WTC11 (cell line): Measurements from ENCODE around the gene ERCC5. TPM values are rescaled to one million over a fixed set of nuclear protein-coding genes. Genes with fewer than 3 reads are reported as not detected.

Experiments
- ATAC-seq: fragments of 200-7000 bp; cut with Tn5 transposase; 2 replicates; pipeline ENCODE4 v1.10.0; 2021; ENCODE audit warnings: mild to moderate bottlenecking, moderate library complexity
- CTCF ChIA-PET: fragments of 300-600 bp; sonication (Branson Sonifier 250); formaldehyde crosslinking; loops from one replicate; lab custom pipeline; 2021; ENCODE audit warnings: antibody characterized with exemption; lab: Charles Lee
- POLR2A ChIA-PET: fragments of 350-600 bp; sonication (Branson Sonifier 250); formaldehyde crosslinking; loops from one replicate; lab custom pipeline; 2021; ENCODE audit warnings: antibody characterized with exemption; lab: Charles Lee
- DNase-seq: peaks from one replicate; pipeline ENCODE4 v3.0.0; 2021; ENCODE audit warnings: low spot score
- H3K27ac Mint-ChIP-seq: 2 replicates; pipeline ENCODE4 v1.8.0; 2021; ENCODE audit warnings: mixed read lengths
- H3K27me3 Mint-ChIP-seq: 2 replicates; pipeline ENCODE4 v1.8.0; 2021; ENCODE audit warnings: low read depth, mild to moderate bottlenecking, moderate library complexity, mixed read lengths
- H3K36me3 Mint-ChIP-seq: 2 replicates; pipeline ENCODE4 v1.8.0; 2021; ENCODE audit warnings: mixed read lengths
- H3K4me1 Mint-ChIP-seq: 2 replicates; pipeline ENCODE4 v1.8.0; 2022; ENCODE audit warnings: mixed read lengths
- H3K4me3 Mint-ChIP-seq: 2 replicates; pipeline ENCODE4 v1.8.0; 2021; ENCODE audit warnings: mild to moderate bottlenecking, moderate library complexity, mixed read lengths
- H3K9me3 Mint-ChIP-seq: 2 replicates; pipeline ENCODE4 v1.8.0; 2021; ENCODE audit warnings: mixed read lengths
- E2F4 ChIP-seq: sonication (generic); formaldehyde crosslinking; IDR thresholded peaks from 2 replicates; pipeline ENCODE4 v1.8.1; 2022; ENCODE audit warnings: low read depth, mild to moderate bottlenecking, moderate library complexity, missing genetic modification reagents, borderline replicate concordance
- E2F5 ChIP-seq: sonication (generic); formaldehyde crosslinking; IDR thresholded peaks from 2 replicates; pipeline ENCODE4 v1.8.1; 2022; ENCODE audit warnings: mild to moderate bottlenecking, moderate library complexity, missing genetic modification reagents
- GABPB1 ChIP-seq: sonication (generic); formaldehyde crosslinking; IDR thresholded peaks from 2 replicates; pipeline ENCODE4 v1.8.1; 2023; ENCODE audit warnings: mild to moderate bottlenecking, missing genetic modification reagents
- JUN ChIP-seq: sonication (generic); formaldehyde crosslinking; IDR thresholded peaks from 2 replicates; pipeline ENCODE4 v1.8.0; 2023; ENCODE audit warnings: mild to moderate bottlenecking, missing genetic modification reagents
- KAT7 ChIP-seq: sonication (generic); formaldehyde crosslinking; IDR thresholded peaks from 2 replicates; pipeline ENCODE4 v1.8.1; 2023; ENCODE audit warnings: missing genetic modification reagents, mild to moderate bottlenecking, borderline replicate concordance
- MXD4 ChIP-seq: fragments of 250-450 bp; sonication (Bioruptor Pico); IDR thresholded peaks from 2 replicates; pipeline ENCODE4 v1.8.0; 2021; ENCODE audit warnings: mild to moderate bottlenecking, moderate library complexity, borderline replicate concordance
- NR1H2 ChIP-seq: sonication (generic); formaldehyde crosslinking; IDR thresholded peaks from 2 replicates; pipeline ENCODE4 v1.9.0; 2021; ENCODE audit warnings: mild to moderate bottlenecking, moderate library complexity, missing genetic modification reagents
- NR2C2 ChIP-seq: sonication (generic); formaldehyde crosslinking; IDR thresholded peaks from 2 replicates; pipeline ENCODE4 v1.8.0; 2022; ENCODE audit warnings: mild to moderate bottlenecking, missing genetic modification reagents
- SMAD4 ChIP-seq: sonication (generic); formaldehyde crosslinking; IDR thresholded peaks from 2 replicates; pipeline ENCODE4 v1.8.0; 2022; ENCODE audit warnings: mild to moderate bottlenecking, missing genetic modification reagents
- SOX15 ChIP-seq: fragments of 250-450 bp; sonication (Bioruptor Pico); IDR thresholded peaks from 2 replicates; pipeline ENCODE4 v1.9.0; 2021; ENCODE audit warnings: mild to moderate bottlenecking
- ZNF416 ChIP-seq: fragments of 250-450 bp; sonication (Bioruptor Pico); IDR thresholded peaks from 2 replicates; pipeline ENCODE4 v1.9.0; 2021; ENCODE audit warnings: mild to moderate bottlenecking, inconsistent platforms
- total RNA-seq: library from RNA; stranded (reverse); gene quantifications from 3 replicates; pipeline ENCODE4 v1.2.3, GENCODE V29; 2021
- TF ChIP-seq, protein P1 (sequence below): sonication (generic); formaldehyde crosslinking; IDR thresholded peaks from 2 replicates; pipeline ENCODE4 v1.8.0; 2022; ENCODE audit warnings: missing genetic modification reagents
- TF ChIP-seq, protein P2 (sequence below): sonication (generic); formaldehyde crosslinking; conservative IDR thresholded peaks from 2 replicates; pipeline ENCODE4 v1.8.1; 2022; ENCODE audit warnings: mild to moderate bottlenecking, missing genetic modification reagents
- TF ChIP-seq, protein P3 (sequence below): sonication (generic); formaldehyde crosslinking; IDR thresholded peaks from 2 replicates; pipeline ENCODE4 v1.8.1; 2023; ENCODE audit warnings: mild to moderate bottlenecking, missing genetic modification reagents
- TF ChIP-seq, protein P4 (sequence below): fragments of 250-450 bp; sonication (Bioruptor Pico); IDR thresholded peaks from 2 replicates; pipeline ENCODE4 v1.8.0; 2021; ENCODE audit warnings: mild to moderate bottlenecking
- TF ChIP-seq, protein P5 (sequence below): sonication (generic); formaldehyde crosslinking; IDR thresholded peaks from 2 replicates; pipeline ENCODE4 v1.8.1; 2023; ENCODE audit warnings: mild to moderate bottlenecking, missing genetic modification reagents

ERCC5 gene
- total RNA-seq, 1 experiment from 2014 or later: 26.5 TPM

- TF ChIP-seq, protein P1, sequence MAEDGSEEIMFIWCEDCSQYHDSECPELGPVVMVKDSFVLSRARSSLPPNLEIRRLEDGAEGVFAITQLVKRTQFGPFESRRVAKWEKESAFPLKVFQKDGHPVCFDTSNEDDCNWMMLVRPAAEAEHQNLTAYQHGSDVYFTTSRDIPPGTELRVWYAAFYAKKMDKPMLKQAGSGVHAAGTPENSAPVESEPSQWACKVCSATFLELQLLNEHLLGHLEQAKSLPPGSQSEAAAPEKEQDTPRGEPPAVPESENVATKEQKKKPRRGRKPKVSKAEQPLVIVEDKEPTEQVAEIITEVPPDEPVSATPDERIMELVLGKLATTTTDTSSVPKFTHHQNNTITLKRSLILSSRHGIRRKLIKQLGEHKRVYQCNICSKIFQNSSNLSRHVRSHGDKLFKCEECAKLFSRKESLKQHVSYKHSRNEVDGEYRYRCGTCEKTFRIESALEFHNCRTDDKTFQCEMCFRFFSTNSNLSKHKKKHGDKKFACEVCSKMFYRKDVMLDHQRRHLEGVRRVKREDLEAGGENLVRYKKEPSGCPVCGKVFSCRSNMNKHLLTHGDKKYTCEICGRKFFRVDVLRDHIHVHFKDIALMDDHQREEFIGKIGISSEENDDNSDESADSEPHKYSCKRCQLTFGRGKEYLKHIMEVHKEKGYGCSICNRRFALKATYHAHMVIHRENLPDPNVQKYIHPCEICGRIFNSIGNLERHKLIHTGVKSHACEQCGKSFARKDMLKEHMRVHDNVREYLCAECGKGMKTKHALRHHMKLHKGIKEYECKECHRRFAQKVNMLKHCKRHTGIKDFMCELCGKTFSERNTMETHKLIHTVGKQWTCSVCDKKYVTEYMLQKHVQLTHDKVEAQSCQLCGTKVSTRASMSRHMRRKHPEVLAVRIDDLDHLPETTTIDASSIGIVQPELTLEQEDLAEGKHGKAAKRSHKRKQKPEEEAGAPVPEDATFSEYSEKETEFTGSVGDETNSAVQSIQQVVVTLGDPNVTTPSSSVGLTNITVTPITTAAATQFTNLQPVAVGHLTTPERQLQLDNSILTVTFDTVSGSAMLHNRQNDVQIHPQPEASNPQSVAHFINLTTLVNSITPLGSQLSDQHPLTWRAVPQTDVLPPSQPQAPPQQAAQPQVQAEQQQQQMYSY: no peak
- TF ChIP-seq E2F4: no peak
- no peak for TF ChIP-seq NR2C2
- TF ChIP-seq, protein P2, sequence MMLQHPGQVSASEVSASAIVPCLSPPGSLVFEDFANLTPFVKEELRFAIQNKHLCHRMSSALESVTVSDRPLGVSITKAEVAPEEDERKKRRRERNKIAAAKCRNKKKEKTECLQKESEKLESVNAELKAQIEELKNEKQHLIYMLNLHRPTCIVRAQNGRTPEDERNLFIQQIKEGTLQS (CRISPR knock-in tag): no peak
These were observed 58.6 kb downstream of the ERCC5 start (continued) for GRCh38 chr13:102904408-102904862.

DNA sequence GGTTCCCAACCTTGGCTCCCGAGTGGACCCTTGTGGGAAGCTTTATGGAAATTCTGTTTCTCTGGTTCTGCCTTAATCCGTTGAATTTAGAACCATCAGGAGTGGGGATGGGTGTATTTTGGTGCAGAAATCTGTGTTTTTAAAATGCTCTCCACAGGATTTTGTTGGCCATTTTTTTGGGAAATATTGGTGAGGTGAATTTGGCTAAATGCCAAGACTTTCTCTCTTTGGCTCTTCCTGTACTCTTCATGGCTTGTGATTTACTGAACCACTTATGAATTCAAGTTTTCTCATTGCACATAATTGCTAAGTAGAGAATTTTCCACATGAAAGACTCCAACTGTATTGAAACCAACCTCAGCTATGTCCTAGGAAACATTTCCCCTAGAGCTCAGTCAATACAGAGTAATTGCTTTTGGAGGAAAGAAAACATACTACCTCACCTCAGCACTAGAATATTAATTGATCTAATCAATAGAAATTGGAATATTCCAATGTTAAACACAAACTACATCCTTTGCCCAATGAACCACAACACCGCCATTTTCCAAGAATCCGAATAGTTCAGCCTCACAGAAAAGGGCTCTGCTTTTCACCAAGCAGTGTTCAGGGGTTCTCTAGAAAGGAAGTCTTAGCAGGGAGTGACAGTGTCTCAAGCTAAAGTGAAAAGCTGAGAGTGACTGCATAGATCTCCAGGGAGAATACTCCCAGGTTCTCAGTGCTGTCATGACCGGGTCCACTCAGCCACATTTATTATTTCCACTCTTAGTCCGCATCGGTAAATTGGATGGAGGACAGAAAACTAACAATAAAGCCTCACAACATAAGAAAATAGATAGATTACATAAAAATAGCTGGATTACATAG lies 60.3 kb downstream of the ERCC5 start:
- CTCF ChIA-PET: interaction anchor here (1.5 kb wide), 2 partner anchors 10 to 36 kb away, joined by 4 to 7 read pairs; no protein-coding TSS in a partner anchor
- Mint-ChIP-seq H3K4me1 (peaks cover 16% of the 10 kb centered on the region), H3K9me3 (no peaks in the 10 kb centered on the region), H3K27me3 (peaks cover 3% of the 10 kb centered on the region; the same call in 1 of the 2 replicates), H3K36me3 (no peaks in the 10 kb centered on the region), H3K4me3 (no peak overlapping the region), H3K27ac (no peak overlapping the region)
- POLR2A ChIA-PET: no interaction called here
- DNase-seq: no peak
- no peak for ATAC-seq
- no peak for TF ChIP-seq SOX15
- TF ChIP-seq KAT7 (CRISPR knock-in tag): no peak
- TF ChIP-seq, protein P3, sequence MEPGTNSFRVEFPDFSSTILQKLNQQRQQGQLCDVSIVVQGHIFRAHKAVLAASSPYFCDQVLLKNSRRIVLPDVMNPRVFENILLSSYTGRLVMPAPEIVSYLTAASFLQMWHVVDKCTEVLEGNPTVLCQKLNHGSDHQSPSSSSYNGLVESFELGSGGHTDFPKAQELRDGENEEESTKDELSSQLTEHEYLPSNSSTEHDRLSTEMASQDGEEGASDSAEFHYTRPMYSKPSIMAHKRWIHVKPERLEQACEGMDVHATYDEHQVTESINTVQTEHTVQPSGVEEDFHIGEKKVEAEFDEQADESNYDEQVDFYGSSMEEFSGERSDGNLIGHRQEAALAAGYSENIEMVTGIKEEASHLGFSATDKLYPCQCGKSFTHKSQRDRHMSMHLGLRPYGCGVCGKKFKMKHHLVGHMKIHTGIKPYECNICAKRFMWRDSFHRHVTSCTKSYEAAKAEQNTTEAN (CRISPR knock-in tag): no peak
- TF ChIP-seq, protein P4, sequence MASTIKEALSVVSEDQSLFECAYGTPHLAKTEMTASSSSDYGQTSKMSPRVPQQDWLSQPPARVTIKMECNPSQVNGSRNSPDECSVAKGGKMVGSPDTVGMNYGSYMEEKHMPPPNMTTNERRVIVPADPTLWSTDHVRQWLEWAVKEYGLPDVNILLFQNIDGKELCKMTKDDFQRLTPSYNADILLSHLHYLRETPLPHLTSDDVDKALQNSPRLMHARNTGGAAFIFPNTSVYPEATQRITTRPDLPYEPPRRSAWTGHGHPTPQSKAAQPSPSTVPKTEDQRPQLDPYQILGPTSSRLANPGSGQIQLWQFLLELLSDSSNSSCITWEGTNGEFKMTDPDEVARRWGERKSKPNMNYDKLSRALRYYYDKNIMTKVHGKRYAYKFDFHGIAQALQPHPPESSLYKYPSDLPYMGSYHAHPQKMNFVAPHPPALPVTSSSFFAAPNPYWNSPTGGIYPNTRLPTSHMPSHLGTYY: no peak
- TF ChIP-seq GABPB1 (CRISPR knock-in tag): no peak

- DNase-seq (no peak), ATAC-seq (no peak)
- no peak overlapping the region for H3K4me3 Mint-ChIP-seq
- no peaks in the 10 kb centered on the region for H3K9me3 Mint-ChIP-seq
- ChIA-PET POLR2A (no interaction called here), CTCF (interaction anchor here (1.5 kb wide), 2 partner anchors 9 to 37 kb away, joined by 4 to 7 read pairs; no protein-coding TSS in a partner anchor)
- peaks cover 16% of the 10 kb centered on the region for H3K4me1 Mint-ChIP-seq
- peaks cover 3% of the 10 kb centered on the region; the same call in 1 of the 2 replicates for H3K27me3 Mint-ChIP-seq
- no peak overlapping the region for H3K27ac Mint-ChIP-seq
- H3K36me3 Mint-ChIP-seq: no peaks in the 10 kb centered on the region
- TF ChIP-seq, protein P5, sequence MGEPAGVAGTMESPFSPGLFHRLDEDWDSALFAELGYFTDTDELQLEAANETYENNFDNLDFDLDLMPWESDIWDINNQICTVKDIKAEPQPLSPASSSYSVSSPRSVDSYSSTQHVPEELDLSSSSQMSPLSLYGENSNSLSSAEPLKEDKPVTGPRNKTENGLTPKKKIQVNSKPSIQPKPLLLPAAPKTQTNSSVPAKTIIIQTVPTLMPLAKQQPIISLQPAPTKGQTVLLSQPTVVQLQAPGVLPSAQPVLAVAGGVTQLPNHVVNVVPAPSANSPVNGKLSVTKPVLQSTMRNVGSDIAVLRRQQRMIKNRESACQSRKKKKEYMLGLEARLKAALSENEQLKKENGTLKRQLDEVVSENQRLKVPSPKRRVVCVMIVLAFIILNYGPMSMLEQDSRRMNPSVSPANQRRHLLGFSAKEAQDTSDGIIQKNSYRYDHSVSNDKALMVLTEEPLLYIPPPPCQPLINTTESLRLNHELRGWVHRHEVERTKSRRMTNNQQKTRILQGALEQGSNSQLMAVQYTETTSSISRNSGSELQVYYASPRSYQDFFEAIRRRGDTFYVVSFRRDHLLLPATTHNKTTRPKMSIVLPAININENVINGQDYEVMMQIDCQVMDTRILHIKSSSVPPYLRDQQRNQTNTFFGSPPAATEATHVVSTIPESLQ (CRISPR knock-in tag): no peak
- TF ChIP-seq MXD4 (CRISPR knock-in tag): no peak
- no peak for TF ChIP-seq ZNF416
- no peak for TF ChIP-seq SMAD4 (CRISPR knock-in tag)
- no peak for TF ChIP-seq JUN (CRISPR knock-in tag)
- TF ChIP-seq, protein P2 (CRISPR knock-in tag): no peak
- TF ChIP-seq GABPB1 (CRISPR knock-in tag): no peak
- no peak for TF ChIP-seq E2F5
- no peak for TF ChIP-seq NR1H2
These were observed 61.4 kb downstream of the ERCC5 start for GRCh38 chr13:102907016-102907756.
